IMR-90 (cell line): ENCODE data around the gene GNAT2. TPM values are rescaled to one million over a fixed set of nuclear protein-coding genes. Genes with fewer than 3 reads are reported as not detected.

Experiments
- ATAC-seq: fragments of 200-7000 bp; cut with Tn5 transposase; 2 replicates; pipeline ENCODE4 v1.9.1; 2020; ENCODE audit warnings: low read depth, mild to moderate bottlenecking, moderate library complexity
- BruUV-seq: library from RNA; stranded (reverse); fragments of 400-500 nt; replicated peaks from 2 replicates; lab custom pipeline; 2021; lab: Mats Ljungman, UMichigan
- CTCF ChIA-PET: fragments of 300-600 bp; formaldehyde crosslinking; extraction: SDS; loops from one replicate; lab custom pipeline; 2021; ENCODE audit warnings: antibody characterized with exemption; lab: Yijun Ruan, JAX
- POLR2A ChIA-PET: fragments of 300-600 bp; sonication (Branson Sonifier 250); formaldehyde crosslinking; loops from one replicate; lab custom pipeline; 2022; ENCODE audit warnings: antibody characterized with exemption; ENCODE audit not compliant: unreplicated experiment; lab: Charles Lee
- DNase-seq: peaks from one replicate; pipeline ENCODE4 v3.0.0; 2013
- H2AFZ ChIP-seq: replicated peaks from 2 replicates; pipeline ENCODE3; 2013; ENCODE audit warnings: low read length, mild to moderate bottlenecking; ENCODE audit not compliant: poor library complexity
- H2AK5ac ChIP-seq: 2 replicates; pipeline ENCODE4 v1.6.1; 2013; ENCODE audit warnings: low read depth, low read length, inconsistent platforms
- H2AK9ac ChIP-seq: replicated peaks from 2 replicates; pipeline ENCODE3; 2013; ENCODE audit warnings: mild to moderate bottlenecking, low read depth, low read length, moderate library complexity; ENCODE audit not compliant: poor library complexity
- H2BK120ac ChIP-seq: 2 replicates; pipeline ENCODE4 v1.6.1; 2013; ENCODE audit warnings: low read depth, low read length, inconsistent platforms
- H2BK15ac ChIP-seq: 3 replicates; pipeline ENCODE4 v1.6.1; 2013; ENCODE audit warnings: low read depth, low read length, inconsistent platforms
- H2BK20ac ChIP-seq: 2 replicates; pipeline ENCODE4 v1.6.1; 2013; ENCODE audit warnings: low read depth, mild to moderate bottlenecking, inconsistent platforms, low read length, moderate library complexity
- H2BK5ac ChIP-seq: 2 replicates; pipeline ENCODE4 v1.6.1; 2013; ENCODE audit warnings: mild to moderate bottlenecking, low read depth, low read length, inconsistent platforms; ENCODE audit not compliant: poor library complexity, severe bottlenecking
- H3K14ac ChIP-seq: replicated peaks from 2 replicates; pipeline ENCODE4 v1.6.1; 2013; ENCODE audit warnings: low read depth, low read length, inconsistent platforms
- H3K18ac ChIP-seq: 2 replicates; pipeline ENCODE4 v1.6.1; 2013; ENCODE audit warnings: low read depth, low read length, control low read depth
- H3K23ac ChIP-seq: 2 replicates; pipeline ENCODE4 v1.6.1; 2013; ENCODE audit warnings: low read depth, low read length, inconsistent platforms
- H3K27ac ChIP-seq: 2 replicates; pipeline ENCODE4 v1.5.1; 2013; ENCODE audit warnings: mild to moderate bottlenecking, control low read depth, low read length; ENCODE audit not compliant: insufficient read depth
- H3K27me3 ChIP-seq: 2 replicates; pipeline ENCODE4 v1.6.1; 2013; ENCODE audit warnings: low read length; ENCODE audit not compliant: control insufficient read depth, insufficient read depth
- H3K36me3 ChIP-seq: 2 replicates; pipeline ENCODE4 v1.6.1; 2013; ENCODE audit warnings: low read length, mixed read lengths; ENCODE audit not compliant: control insufficient read depth, insufficient read depth
- H3K4ac ChIP-seq: 2 replicates; pipeline ENCODE4 v1.6.1; 2013; ENCODE audit warnings: low read depth, low read length, inconsistent platforms
- H3K4me1 ChIP-seq: 2 replicates; pipeline ENCODE4 v1.6.1; 2013; ENCODE audit warnings: low read length, mixed read lengths; ENCODE audit not compliant: control insufficient read depth, insufficient read depth
- H3K4me2 ChIP-seq: 2 replicates; pipeline ENCODE4 v1.6.1; 2013; ENCODE audit warnings: low read depth, mild to moderate bottlenecking, control low read depth, low read length, moderate library complexity
- H3K4me3 ChIP-seq: 2 replicates; pipeline ENCODE4 v1.5.1; 2013; ENCODE audit warnings: low read depth, mild to moderate bottlenecking, control low read depth, low read length, moderate library complexity; ENCODE audit not compliant: insufficient read depth
- H3K56ac ChIP-seq: 2 replicates; pipeline ENCODE4 v1.6.1; 2013; ENCODE audit warnings: low read length, inconsistent platforms; ENCODE audit not compliant: insufficient read depth; ENCODE audit errors: extremely low read depth
- H3K79me1 ChIP-seq, 2 experiments: 2 replicates each; pipeline ENCODE4 v1.6.1; 2013; ENCODE audit warnings: low read length in 2 of 2, inconsistent platforms in 1 of 2, low read depth in 1 of 2
- H3K9ac ChIP-seq: 2 replicates; pipeline ENCODE4 v1.6.1; 2013; ENCODE audit warnings: low read depth, low read length, control low read depth
- H3K9me1 ChIP-seq: 2 replicates; pipeline ENCODE4 v1.6.1; 2013; ENCODE audit warnings: low read length, inconsistent platforms; ENCODE audit not compliant: insufficient read depth
- H3K9me3 ChIP-seq: 2 replicates; pipeline ENCODE4 v1.6.1; 2013; ENCODE audit warnings: low read length; ENCODE audit not compliant: control insufficient read depth, insufficient read depth
- H4K20me1 ChIP-seq: 2 replicates; pipeline ENCODE4 v1.6.1; 2013; ENCODE audit warnings: low read length, inconsistent platforms; ENCODE audit not compliant: insufficient read depth
- H4K5ac ChIP-seq: 2 replicates; pipeline ENCODE4 v1.6.1; 2013; ENCODE audit warnings: mild to moderate bottlenecking, low read depth, low read length, control low read depth
- H4K8ac ChIP-seq, 2 experiments: 2 replicates each; pipeline ENCODE4 v1.6.1; 2013; ENCODE audit warnings: low read depth in 2 of 2, low read length in 2 of 2, control low read depth in 1 of 2, inconsistent platforms in 1 of 2
- H4K91ac ChIP-seq: 2 replicates; pipeline ENCODE4 v1.6.1; 2013; ENCODE audit warnings: low read depth, low read length, inconsistent platforms; ENCODE audit not compliant: insufficient read depth
- BHLHE40 ChIP-seq: fragments of 150-350 bp; IDR thresholded peaks from 2 replicates; pipeline ENCODE4 v1.6.1; 2016; ENCODE audit warnings: mild to moderate bottlenecking, low read depth, low read length
- CTCF ChIP-seq: conservative IDR thresholded peaks from 2 replicates; pipeline ENCODE4 v1.5.1; 2012; ENCODE audit warnings: mild to moderate bottlenecking, low read depth, low read length, improper control_type of control experiment
- ELK1 ChIP-seq: fragments of 150-350 bp; IDR thresholded peaks from 2 replicates; pipeline ENCODE4 v1.6.1; 2016; ENCODE audit warnings: low read depth, mild to moderate bottlenecking, low read length, moderate library complexity, borderline replicate concordance
- FOS ChIP-seq: fragments of 150-350 bp; IDR thresholded peaks from 2 replicates; pipeline ENCODE4 v1.6.1; 2016; ENCODE audit warnings: low read depth, low read length
- MXI1 ChIP-seq: IDR thresholded peaks from 2 replicates; pipeline ENCODE4 v1.6.1; 2012; ENCODE audit warnings: low read depth, mild to moderate bottlenecking, low read length, moderate library complexity, borderline replicate concordance
- NFE2L2 ChIP-seq: fragments of 150-350 bp; IDR thresholded peaks from 2 replicates; pipeline ENCODE4 v1.6.1; 2016; ENCODE audit warnings: low read depth, mild to moderate bottlenecking, low read length
- RAD21 ChIP-seq: IDR thresholded peaks from 2 replicates; pipeline ENCODE4 v1.6.1; 2012; ENCODE audit warnings: low read length, improper control_type of control experiment
- USF2 ChIP-seq: fragments of 150-350 bp; IDR thresholded peaks from 2 replicates; pipeline ENCODE4 v1.6.1; 2017; ENCODE audit warnings: mild to moderate bottlenecking, antibody characterized with exemption, low read length, low read depth
- WGBS, 2 experiments: methylation state at CpG; one replicate each; pipeline versions ENCODE4 v1.1.5 to v1.1.7; 2013; ENCODE audit warnings: missing lambda C conversion rate in 2 of 2; ENCODE audit not compliant: insufficient read length in 1 of 2; ENCODE audit errors: extremely low coverage in 2 of 2; 5-methylcytosine and 5-hydroxymethylcytosine counted together
- dilution Hi-C: fragments of 300-500 bp; cut with HindIII; formaldehyde crosslinking; loops from one replicate; pipeline ENCODE4 v1.14.3; 2018; ENCODE audit warnings: low sequenced_read_pairs; ENCODE audit not compliant: unreplicated experiment
- in situ Hi-C: fragments of 300-500 bp; cut with MboI; formaldehyde crosslinking; loops from 3 replicates; pipeline ENCODE4 v1.14.3; 2019; ENCODE audit warnings: low sequenced_read_pairs, inconsistent platforms, mixed read lengths
- intact Hi-C: fragments of 100-400 bp; cut with micrococcal nuclease; formaldehyde crosslinking; loops from 2 replicates; pipeline ENCODE4 v1.10.0; 2022
- polyA plus RNA-seq, 3 experiments: library from polyadenylated mRNA; depleted of rRNA; stranded (reverse); fragments of >200 nt; gene quantifications; 2 replicates each; pipeline ENCODE4 v1.2.3, GENCODE V29; 2012; ENCODE audit warnings: low replicate concordance in 1 of 3
- total RNA-seq: library from RNA; depleted of rRNA; stranded (reverse); fragments of >200 nt; gene quantifications from 2 replicates; pipeline ENCODE4 v1.2.3, GENCODE V29; 2012

The GNAT2 gene
- total and polyA plus RNA-seq, 2 of the 4 experiments (the other 2 are of a cell fraction) = 0.17 to 0.36 TPM

GRCh38 chr1:109649491-109649914 is 30.1 kb upstream of the GNAT2 start:
- Histone ChIP-seq H2AFZ (peak overlapping the region; percentile 61), H3K9me1 (peaks cover 4% of the 10 kb centered on the region), H4K8ac (peak overlapping the region in 1 of 2 experiments; percentile 20; a peak in 1 of 4 replicates), H3K36me3 (no peaks in the 10 kb centered on the region), H3K14ac (no peak overlapping the region), H2BK15ac (no peak overlapping the region), H2BK20ac (no peak overlapping the region), H4K5ac (peak overlapping the region; percentile 59; the same call in 1 of the 2 replicates), H3K9ac (no peak overlapping the region), H2BK120ac (no peak overlapping the region; the same call in 1 of the 2 replicates), H3K79me1 (no peaks in the 10 kb centered on the region), H3K4me3 (peak overlapping the region; percentile 36; the same call in 1 of the 2 replicates), H3K4me1 (peaks cover 5% of the 10 kb centered on the region), H3K27me3 (0 out of 2 replicates have a peak, but pooled peaks cover 3% of the 10 kb centered on the region), H3K4ac (no peak overlapping the region; the same call in 1 of the 2 replicates), H3K9me3 (no peaks in the 10 kb centered on the region; the same call in 1 of the 2 replicates), H4K91ac (no peak overlapping the region), H3K23ac (no peak overlapping the region), H2BK5ac (no peak overlapping the region), H3K4me2 (peak overlapping the region; percentile 89), H4K20me1 (no peaks in the 10 kb centered on the region), H2AK5ac (no peak overlapping the region), H2AK9ac (no peak overlapping the region), H3K27ac (no peak overlapping the region), H3K18ac (peak overlapping the region; percentile 47; the same call in 1 of the 2 replicates), H3K56ac (no peak overlapping the region)
- CTCF ChIA-PET = interaction anchor here (1.2 kb wide), 2 partner anchors 9 to 100 kb away, joined by 3 to 5 read pairs; no protein-coding TSS in a partner anchor
- 50% methylated on average over 1 of the region's 4 CpGs; no CpG with 5 or more reads in 1 of the 2 experiments for WGBS, 2 experiments
- BruUV-seq = no TSS peak
- intact Hi-C loops (no loop called here), in situ Hi-C loops (loop anchor here (10.0 kb wide), 1 partner anchor 265 kb away; the partner anchor contains the start of gene CSF1), dilution Hi-C loops (no loop called here)
- DNase-seq = peak; percentile 43
- POLR2A ChIA-PET = no interaction called here
- ATAC-seq = peak; percentile 58
- no peak for TF ChIP-seq USF2
- no peak for TF ChIP-seq NFE2L2
- TF ChIP-seq FOS = no peak
- peak; percentile 33 for TF ChIP-seq CTCF
- no peak for TF ChIP-seq RAD21
- TF ChIP-seq BHLHE40 = no peak
- TF ChIP-seq ELK1 = no peak
- no peak for TF ChIP-seq MXI1
